ENCODE results near the gene RBM43.

GRCh38 chr2:151261231-151261976 is at the start of gene RBM43:
- no peak for TF ChIP-seq CTCF (IDR thresholded peaks at IDR 0.05)
- TF ChIP-seq POLR2A (IDR thresholded peaks at IDR 0.05): peak in 2 of 4 donors; percentile 33 to 57
